ENCODE measurements around the gene EDAR. TPM values are rescaled to one million over a fixed set of nuclear protein-coding genes. Genes with fewer than 3 reads are reported as not detected.

The EDAR gene
- total and polyA plus RNA-seq, 10 of the 15 experiments (the other 5 are each of a cell fraction or from before 2014, with no cell fraction given) = 0.04 TPM; not detected in 9

- no peaks in the 10 kb centered on the region for H3K9me3 ChIP-seq (replicated peaks; ENCODE audit: control insufficient read depth, insufficient read depth, low read length)
- no peaks in the 10 kb centered on the region for H4K20me1 ChIP-seq (ENCODE audit: control insufficient read depth, insufficient read depth)
- no peak for FAIRE-seq
- CTCF ChIA-PET = interaction anchor here (0.7 to 1.3 kb wide), 4 partner anchors 12 to 652 kb away, joined by 3 to 4 read pairs (median 4); no protein-coding TSS in a partner anchor
- no peaks in the 10 kb centered on the region; a peak in 2 of 4 replicates for H3K36me3 ChIP-seq (ENCODE audit: control insufficient read depth in 2 of 2, insufficient read depth in 2 of 2, low read length in 1 of 2)
- DNase-seq (ENCODE audit: low read depth, low spot score) = no peak
- H2AFZ ChIP-seq (ENCODE audit: control insufficient read depth, low read depth, low read length) = no peak overlapping the region; the same call in 1 of the 2 replicates
- intact Hi-C loops (cut with micrococcal nuclease; ENCODE audit: unreplicated experiment) = loop anchor here (1.0 kb wide), 1 partner anchor 655 kb away; no protein-coding TSS in a partner anchor
- no peak overlapping the region for H3K4me3 ChIP-seq
- no peaks in the 10 kb centered on the region for H3K79me2 ChIP-seq (ENCODE audit: control insufficient read depth, insufficient read depth, low read length)
- peak; percentile 79 for ATAC-seq
- in situ Hi-C loops (cut with MboI) = no loop called here
- SMC1A ChIA-PET (ENCODE audit: uncharacterized antibody, unreplicated experiment) = interaction anchor here (0.7 to 1.6 kb wide), 3 partner anchors 12 to 655 kb away, joined by 3 to 5 read pairs (median 5); no protein-coding TSS in a partner anchor
- no peak overlapping the region for H3K9ac ChIP-seq (ENCODE audit: control insufficient read depth, insufficient read depth, low read length)
- H3K27me3 ChIP-seq (replicated peaks in 1 of 2; ENCODE audit: control insufficient read depth in 2 of 2, insufficient read depth in 2 of 2, low read length in 1 of 2) = no peaks in the 10 kb centered on the region
- no peaks in the 10 kb centered on the region for H3K4me1 ChIP-seq (ENCODE audit: control insufficient read depth, insufficient read depth, low read length)
- H3K27ac ChIP-seq (ENCODE audit: control insufficient read depth, insufficient read depth) = no peak overlapping the region; the same call in 1 of the 2 replicates
- peak overlapping the region; percentile 38; the same call in 1 of the 2 replicates for H3K4me2 ChIP-seq (ENCODE audit: control insufficient read depth, insufficient read depth)
- RAD21 ChIA-PET (ENCODE audit: unreplicated experiment) = no interaction called here
- BruUV-seq (replicated peaks) = no TSS peak
- POLR2A ChIA-PET = no interaction called here
- TF ChIP-seq RAD21 (IDR thresholded peaks at IDR 0.05; ENCODE audit: insufficient read depth, low read depth, low read length) = peak; percentile 43
- TF ChIP-seq CEBPZ (IDR thresholded peaks at IDR 0.05; ENCODE audit: low read depth, low read length) = no peak
- TF ChIP-seq SMC3 (IDR thresholded peaks at IDR 0.05; ENCODE audit: borderline replicate concordance, low read length) = peak; percentile 5; the same call in 1 of the 2 replicates
- TF ChIP-seq MYB (IDR thresholded peaks at IDR 0.05; ENCODE audit: borderline replicate concordance, low read depth, low read length) = no peak
- no peak for TF ChIP-seq EP300 (IDR thresholded peaks at IDR 0.05; ENCODE audit: borderline replicate concordance in 1 of 2, control insufficient read depth in 1 of 2, low read depth in 2 of 2, low read length in 2 of 2)
- TF ChIP-seq MEF2A (IDR thresholded peaks at IDR 0.05; ENCODE audit: insufficient read depth, low read depth, low read length) = no peak
- peak in 1 of 3 experiments; percentile 31; a peak in 2 of 6 replicates for TF ChIP-seq CTCF (IDR thresholded peaks at IDR 0.05 in 2 of 3, conservative IDR thresholded peaks at IDR 0.05 in 1 of 3; ENCODE audit: control insufficient read depth in 2 of 3, extremely low read depth in 1 of 3, insufficient read depth in 1 of 3, low read depth in 3 of 3, low read length in 3 of 3)
- WGBS (ENCODE audit: insufficient coverage, insufficient replicate concordance, low lambda C conversion rate, missing lambda C conversion rate) = 32% methylated on average over 1 of the region's 1 CpG
Observed at GRCh38 chr2:108855194-108855593, 133.8 kb downstream of the EDAR start.
